H9 (cell line): ENCODE results near the gene INPP4A. TPM values are rescaled to one million over a fixed set of nuclear protein-coding genes. Genes with fewer than 3 reads are reported as not detected.

Source experiments
- DNase-seq: peaks from one replicate; pipeline ENCODE4 v3.0.0-alpha.2; 2017
- H2AFZ ChIP-seq: one replicate; pipeline ENCODE4 v1.6.1; 2013; ENCODE audit warnings: mild to moderate bottlenecking, low read length, control low read depth, moderate library complexity
- H2AK5ac ChIP-seq: 2 replicates; pipeline ENCODE4 v1.6.1; 2013; ENCODE audit warnings: low read length, control low read depth, mixed read lengths; ENCODE audit not compliant: insufficient read length
- H2BK120ac ChIP-seq: one replicate; pipeline ENCODE4 v1.6.1; 2013; ENCODE audit warnings: low read depth, mild to moderate bottlenecking, low read length, control low read depth, inconsistent platforms; ENCODE audit not compliant: poor library complexity, severe bottlenecking
- H2BK12ac ChIP-seq: 2 replicates; pipeline ENCODE4 v1.6.1; 2013; ENCODE audit warnings: low read length, control low read depth, mixed read lengths, low read depth; ENCODE audit not compliant: insufficient read length
- H2BK15ac ChIP-seq: 2 replicates; pipeline ENCODE4 v1.6.1; 2013; ENCODE audit warnings: low read depth, low read length, control low read depth
- H2BK20ac ChIP-seq: one replicate; pipeline ENCODE4 v1.6.1; 2013; ENCODE audit warnings: low read depth, mild to moderate bottlenecking, low read length, control low read depth, inconsistent platforms; ENCODE audit not compliant: poor library complexity, severe bottlenecking
- H2BK5ac ChIP-seq: 2 replicates; pipeline ENCODE4 v1.6.1; 2013; ENCODE audit warnings: low read length, control low read depth, mixed read lengths; ENCODE audit not compliant: insufficient read length
- H3K14ac ChIP-seq: 2 replicates; pipeline ENCODE4 v1.6.1; 2013; ENCODE audit warnings: low read length, control low read depth; ENCODE audit not compliant: insufficient read depth
- H3K18ac ChIP-seq: 2 replicates; pipeline ENCODE4 v1.6.1; 2013; ENCODE audit warnings: low read depth, mild to moderate bottlenecking, mixed read lengths, low read length, control low read depth; ENCODE audit not compliant: insufficient read length
- H3K23ac ChIP-seq: 2 replicates; pipeline ENCODE4 v1.6.1; 2013; ENCODE audit warnings: low read length, control low read depth, mixed read lengths, low read depth; ENCODE audit not compliant: insufficient read length
- H3K23me2 ChIP-seq: 2 replicates; pipeline ENCODE4 v1.6.1; 2013; ENCODE audit warnings: low read depth, mild to moderate bottlenecking, mixed read lengths, low read length, control low read depth; ENCODE audit not compliant: insufficient read length, poor library complexity, severe bottlenecking
- H3K27ac ChIP-seq: 2 replicates; pipeline ENCODE4 v1.5.1; 2013; ENCODE audit warnings: low read length, control low read depth, mixed read lengths, low read depth; ENCODE audit not compliant: insufficient read length
- H3K27me3 ChIP-seq: 2 replicates; pipeline ENCODE4 v1.6.1; 2013; ENCODE audit warnings: low read length, control low read depth, inconsistent platforms; ENCODE audit not compliant: insufficient read depth
- H3K4ac ChIP-seq: 2 replicates; pipeline ENCODE4 v1.6.1; 2013; ENCODE audit warnings: low read depth, mild to moderate bottlenecking, control low read depth, inconsistent platforms, low read length, moderate library complexity
- H3K4me1 ChIP-seq: 2 replicates; pipeline ENCODE4 v1.6.1; 2013; ENCODE audit warnings: low read length, control low read depth, inconsistent platforms; ENCODE audit not compliant: insufficient read depth
- H3K4me2 ChIP-seq: 2 replicates; pipeline ENCODE4 v1.6.1; 2013; ENCODE audit warnings: low read length, control low read depth, mixed read lengths; ENCODE audit not compliant: insufficient read length, insufficient read depth
- H3K56ac ChIP-seq: 2 replicates; pipeline ENCODE4 v1.6.1; 2013; ENCODE audit warnings: low read depth, mild to moderate bottlenecking, mixed read lengths, low read length, control low read depth; ENCODE audit not compliant: insufficient read length
- H3K79me1 ChIP-seq: 2 replicates; pipeline ENCODE4 v1.6.1; 2013; ENCODE audit warnings: low read depth, mild to moderate bottlenecking, moderate library complexity, low read length, control low read depth, inconsistent platforms; ENCODE audit not compliant: insufficient read depth, poor library complexity, severe bottlenecking
- H3K79me2 ChIP-seq: 2 replicates; pipeline ENCODE4 v1.6.1; 2013; ENCODE audit warnings: low read length, control low read depth, inconsistent platforms; ENCODE audit not compliant: insufficient read depth
- H3K9ac ChIP-seq: 2 replicates; pipeline ENCODE4 v1.6.1; 2013; ENCODE audit warnings: low read length, control low read depth, mixed read lengths; ENCODE audit not compliant: insufficient read length; ENCODE audit errors: extremely low read depth
- H3K9me3 ChIP-seq: one replicate; pipeline ENCODE4 v1.6.1; 2013; ENCODE audit warnings: low read depth, low read length, inconsistent platforms; ENCODE audit not compliant: control insufficient read depth
- H3T11ph ChIP-seq: one replicate; pipeline ENCODE4 v1.6.1; 2013; ENCODE audit warnings: mild to moderate bottlenecking, low read length, control low read depth, inconsistent platforms
- H4K20me1 ChIP-seq: one replicate; pipeline ENCODE4 v1.6.1; 2013; ENCODE audit not compliant: control insufficient read depth, insufficient read length, insufficient read depth
- H4K5ac ChIP-seq: 2 replicates; pipeline ENCODE4 v1.6.1; 2013; ENCODE audit warnings: low read depth, mild to moderate bottlenecking, mixed read lengths, low read length, control low read depth; ENCODE audit not compliant: insufficient read length
- H4K8ac ChIP-seq: replicated peaks from 2 replicates; pipeline ENCODE4 v1.6.1; 2013; ENCODE audit warnings: low read length, control low read depth, mixed read lengths, low read depth; ENCODE audit not compliant: insufficient read length
- H4K91ac ChIP-seq: 2 replicates; pipeline ENCODE4 v1.6.1; 2013; ENCODE audit warnings: low read depth, mild to moderate bottlenecking, moderate library complexity, mixed read lengths, low read length, control low read depth; ENCODE audit not compliant: insufficient read length
- H3K27ac Mint-ChIP-seq, 3 experiments: 2 replicates in 2 of 3; 3 replicates in 1 of 3; pipeline ENCODE4 v1.8.0; 2020 to 2021; ENCODE audit warnings: mixed read lengths in 3 of 3, mild to moderate bottlenecking in 1 of 3, moderate library complexity in 1 of 3
- H3K27me3 Mint-ChIP-seq: 2 replicates; pipeline ENCODE4 v1.8.0; 2021; ENCODE audit warnings: low read depth, mild to moderate bottlenecking, moderate library complexity, mixed read lengths
- H3K36me3 Mint-ChIP-seq, 3 experiments: 2 replicates in 2 of 3; 3 replicates in 1 of 3; pipeline ENCODE4 v1.8.0; 2020 to 2021; ENCODE audit warnings: low read depth in 3 of 3, mixed read lengths in 3 of 3; ENCODE audit not compliant: insufficient read depth in 1 of 3
- H3K4me1 Mint-ChIP-seq, 2 experiments: 2 replicates each; pipeline ENCODE4 v1.8.0; 2020; ENCODE audit warnings: mixed read lengths in 2 of 2
- H3K4me3 Mint-ChIP-seq, 2 experiments: 2 replicates in 1 of 2; 3 replicates in 1 of 2; pipeline ENCODE4 v1.8.0; 2020 to 2021; ENCODE audit warnings: mild to moderate bottlenecking in 2 of 2, mixed read lengths in 2 of 2, moderate library complexity in 1 of 2
- H3K9me3 Mint-ChIP-seq, 2 experiments: 2 replicates in 1 of 2; 3 replicates in 1 of 2; pipeline ENCODE4 v1.8.0; 2020; ENCODE audit warnings: mild to moderate bottlenecking in 2 of 2, mixed read lengths in 2 of 2, moderate library complexity in 1 of 2
- CTCF ChIP-seq: fragments of 200-600 bp; sonication (generic); conservative IDR thresholded peaks from 3 replicates; pipeline ENCODE4 v1.8.0; 2021; ENCODE audit warnings: antibody characterized with exemption, mild to moderate bottlenecking
- WGBS: extraction: QIAGEN DNeasy Blood & Tissue Kit; methylation state at CpG from one replicate; pipeline ENCODE4 v1.1.7; 2013; ENCODE audit warnings: missing lambda C conversion rate, low lambda C conversion rate, mixed read lengths; ENCODE audit not compliant: insufficient read length; ENCODE audit errors: extremely low coverage; 5-methylcytosine and 5-hydroxymethylcytosine counted together
- total RNA-seq: library from RNA; stranded (reverse); gene quantifications from 2 replicates; pipeline ENCODE4 v1.2.1, GENCODE V29; 2021

The INPP4A gene
- total RNA-seq, 1 experiment from 2014 or later: 55.2 TPM

- H2AK5ac ChIP-seq: no peak overlapping the region
- Mint-ChIP-seq H3K9me3 (no peaks in the 10 kb centered on the region), H3K36me3 (no peaks in the 10 kb centered on the region; a peak in 1 of 7 replicates), H3K27me3 (peaks cover 6% of the 10 kb centered on the region), H3K4me3 (no peak overlapping the region), H3K4me1 (peaks cover 8 to 10% of the 10 kb centered on the region in 2 experiments), H3K27ac (no peak overlapping the region)
- DNase-seq: no peak
- no peak overlapping the region for H2BK20ac ChIP-seq
- no peak for TF ChIP-seq CTCF
- no peak overlapping the region for H3K27ac ChIP-seq
- H4K91ac ChIP-seq: no peak overlapping the region
- H3K56ac ChIP-seq: no peak overlapping the region
- no peak overlapping the region for H3K23ac ChIP-seq
- no peak overlapping the region for H2BK15ac ChIP-seq
- H2AFZ ChIP-seq: no peak overlapping the region
- H2BK120ac ChIP-seq: no peak overlapping the region
- no peaks in the 10 kb centered on the region for H3K23me2 ChIP-seq
- H3T11ph ChIP-seq: no peak overlapping the region
- H3K27me3 ChIP-seq: no peaks in the 10 kb centered on the region
- no peak overlapping the region for H2BK5ac ChIP-seq
- no peak overlapping the region for H3K18ac ChIP-seq
- H3K9me3 ChIP-seq: no peaks in the 10 kb centered on the region
- no peaks in the 10 kb centered on the region for H3K79me2 ChIP-seq
- H2BK12ac ChIP-seq: no peak overlapping the region
- WGBS: no CpG with 5 or more reads among the region's 2 CpGs
- no peak overlapping the region for H3K4me2 ChIP-seq
- no peaks in the 10 kb centered on the region for H4K20me1 ChIP-seq
- no peak overlapping the region for H3K14ac ChIP-seq
- H3K4ac ChIP-seq: no peak overlapping the region
- H3K9ac ChIP-seq: no peak overlapping the region
- H3K79me1 ChIP-seq: no peaks in the 10 kb centered on the region
- no peak overlapping the region for H4K5ac ChIP-seq
- H4K8ac ChIP-seq: no peak overlapping the region
- H3K4me1 ChIP-seq: peaks cover 2% of the 10 kb centered on the region; the same call in 1 of the 2 replicates
Observed at GRCh38 chr2:98404556-98405250, 40.0 kb upstream of the INPP4A start.
